ENCODE data around the gene SUPT4H1. TPM values are rescaled to one million over a fixed set of nuclear protein-coding genes. Genes with fewer than 3 reads are reported as not detected.

Gene SUPT4H1
- polyA plus RNA-seq, 1 donor (not counting 4 experiments of a cell fraction or from before 2014, with no cell fraction given), result 206 TPM

DNA sequence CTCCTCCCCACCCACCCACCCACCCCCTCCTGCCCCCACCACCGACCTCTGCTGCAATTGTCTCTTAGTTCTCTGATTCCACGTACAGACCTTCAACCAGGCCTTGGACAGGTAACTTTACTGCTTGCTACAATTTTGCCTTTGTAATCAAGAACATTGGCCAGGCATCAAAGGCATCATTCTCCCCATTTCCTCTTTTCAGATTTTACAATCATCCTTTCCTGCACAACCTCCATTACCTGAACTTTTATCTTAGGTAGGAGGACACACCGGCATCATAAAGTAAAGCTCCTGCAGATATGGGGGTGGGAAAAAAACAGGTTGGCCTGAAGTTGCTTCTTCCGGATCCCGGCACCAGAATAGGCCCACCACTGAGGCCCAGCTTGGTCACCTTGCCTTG, 25.7 kb upstream of the SUPT4H1 start:
- H4K20me1 ChIP-seq (ENCODE audit: control insufficient read depth, extremely low read depth, insufficient read depth, low read length), result peaks cover 7% of the 10 kb centered on the region
- H3K36me3 ChIP-seq (ENCODE audit: control insufficient read depth in 2 of 2, extremely low read depth in 1 of 2, insufficient read depth in 2 of 2, low read length in 2 of 2), result peaks cover 3 to 4% of the 10 kb centered on the region in 2 experiments
- dilution Hi-C loops (cut with MboI; ENCODE audit: extremely low pct_ligation_motif_present, low sequenced_read_pairs), result no loop called here
- no peak overlapping the region for H3K9ac ChIP-seq (ENCODE audit: control insufficient read depth, extremely low read depth, insufficient read depth, low read length)
- no peak for DNase-seq (ENCODE audit: low read depth, low spot score)
- peaks cover 18% of the 10 kb centered on the region for H3K4me1 ChIP-seq (ENCODE audit: control insufficient read depth, extremely low read depth, insufficient read depth, low read length)
- H3K9me1 ChIP-seq (ENCODE audit: control insufficient read depth, extremely low read depth, insufficient read depth, low read length), result peaks cover 2% of the 10 kb centered on the region
- no peak overlapping the region for H3K27ac ChIP-seq (ENCODE audit: control insufficient read depth, insufficient read depth, low read length)
- no peak overlapping the region for H3K4me2 ChIP-seq (ENCODE audit: control insufficient read depth, extremely low read depth, insufficient read depth, low read depth, low read length)
- H3K9me3 ChIP-seq (ENCODE audit: control insufficient read depth, low read depth, low read length), result no peaks in the 10 kb centered on the region
- no peak overlapping the region for H2AFZ ChIP-seq (ENCODE audit: control insufficient read depth, low read length)
- no peak overlapping the region for H3K4me3 ChIP-seq (ENCODE audit: control insufficient read depth in 2 of 3, extremely low read depth in 1 of 3, insufficient read depth in 2 of 3, low read depth in 1 of 3, low read length in 3 of 3)
- no peaks in the 10 kb centered on the region for H3K27me3 ChIP-seq (ENCODE audit: control insufficient read depth, extremely low read depth, insufficient read depth, low read length)
- H3K79me2 ChIP-seq (ENCODE audit: control insufficient read depth, insufficient read depth, low read length), result peaks cover 62% of the 10 kb centered on the region
- TF ChIP-seq EZH2 (IDR thresholded peaks at IDR 0.05; ENCODE audit: low read length), result no peak
- TF ChIP-seq, protein P1, sequence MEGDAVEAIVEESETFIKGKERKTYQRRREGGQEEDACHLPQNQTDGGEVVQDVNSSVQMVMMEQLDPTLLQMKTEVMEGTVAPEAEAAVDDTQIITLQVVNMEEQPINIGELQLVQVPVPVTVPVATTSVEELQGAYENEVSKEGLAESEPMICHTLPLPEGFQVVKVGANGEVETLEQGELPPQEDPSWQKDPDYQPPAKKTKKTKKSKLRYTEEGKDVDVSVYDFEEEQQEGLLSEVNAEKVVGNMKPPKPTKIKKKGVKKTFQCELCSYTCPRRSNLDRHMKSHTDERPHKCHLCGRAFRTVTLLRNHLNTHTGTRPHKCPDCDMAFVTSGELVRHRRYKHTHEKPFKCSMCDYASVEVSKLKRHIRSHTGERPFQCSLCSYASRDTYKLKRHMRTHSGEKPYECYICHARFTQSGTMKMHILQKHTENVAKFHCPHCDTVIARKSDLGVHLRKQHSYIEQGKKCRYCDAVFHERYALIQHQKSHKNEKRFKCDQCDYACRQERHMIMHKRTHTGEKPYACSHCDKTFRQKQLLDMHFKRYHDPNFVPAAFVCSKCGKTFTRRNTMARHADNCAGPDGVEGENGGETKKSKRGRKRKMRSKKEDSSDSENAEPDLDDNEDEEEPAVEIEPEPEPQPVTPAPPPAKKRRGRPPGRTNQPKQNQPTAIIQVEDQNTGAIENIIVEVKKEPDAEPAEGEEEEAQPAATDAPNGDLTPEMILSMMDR (optimal IDR thresholded peaks at IDR 0.05 in 1 of 3, IDR thresholded peaks at IDR 0.05 in 1 of 3, conservative IDR thresholded peaks at IDR 0.05 in 1 of 3; ENCODE audit: extremely low read depth in 1 of 3, insufficient read depth in 2 of 3, low read length in 3 of 3), result no peak
- FAIRE-seq, result no peak

DNA sequence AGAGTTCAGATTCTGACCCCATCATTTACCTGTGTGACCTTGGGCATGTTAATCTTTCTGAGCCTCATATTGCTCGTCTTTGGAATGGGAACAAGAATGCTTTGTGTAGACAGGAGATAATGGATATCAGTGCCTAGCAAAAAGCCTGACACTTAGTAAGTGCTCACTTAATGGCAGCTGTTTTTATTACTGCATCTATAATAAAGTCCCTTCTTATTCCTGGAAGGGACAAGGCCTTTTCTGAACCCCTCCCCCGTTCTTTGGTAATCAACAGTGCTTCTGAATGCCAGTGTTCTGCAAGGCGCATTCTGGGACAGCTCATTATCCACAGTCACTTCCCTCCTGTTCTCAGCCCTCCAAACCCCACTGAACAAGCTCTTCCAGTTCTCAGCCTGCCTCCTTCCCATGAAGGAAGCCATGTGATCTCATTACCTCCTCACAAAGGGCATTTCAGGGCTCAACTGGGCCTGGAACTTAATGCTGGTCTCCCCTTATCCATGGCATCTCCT, 25.1 kb upstream of the SUPT4H1 start:
- peaks cover 4 to 5% of the 10 kb centered on the region in 2 experiments for H3K36me3 ChIP-seq (ENCODE audit: control insufficient read depth in 2 of 2, extremely low read depth in 1 of 2, insufficient read depth in 2 of 2, low read length in 2 of 2)
- no peaks in the 10 kb centered on the region for H3K9me3 ChIP-seq (ENCODE audit: control insufficient read depth, low read depth, low read length)
- dilution Hi-C loops (cut with MboI; ENCODE audit: extremely low pct_ligation_motif_present, low sequenced_read_pairs), result no loop called here
- no peak overlapping the region for H3K4me3 ChIP-seq (ENCODE audit: control insufficient read depth in 2 of 3, extremely low read depth in 1 of 3, insufficient read depth in 2 of 3, low read depth in 1 of 3, low read length in 3 of 3)
- peaks cover 60% of the 10 kb centered on the region for H3K79me2 ChIP-seq (ENCODE audit: control insufficient read depth, insufficient read depth, low read length)
- H3K27me3 ChIP-seq (ENCODE audit: control insufficient read depth, extremely low read depth, insufficient read depth, low read length), result no peaks in the 10 kb centered on the region
- DNase-seq (ENCODE audit: low read depth, low spot score) (no peak), FAIRE-seq (peak; percentile 87)
- no peak overlapping the region for H3K27ac ChIP-seq (ENCODE audit: control insufficient read depth, insufficient read depth, low read length)
- TF ChIP-seq EZH2 (IDR thresholded peaks at IDR 0.05; ENCODE audit: low read length), result no peak
- TF ChIP-seq, protein P1 (optimal IDR thresholded peaks at IDR 0.05 in 1 of 3, IDR thresholded peaks at IDR 0.05 in 1 of 3, conservative IDR thresholded peaks at IDR 0.05 in 1 of 3; ENCODE audit: extremely low read depth in 1 of 3, insufficient read depth in 2 of 3, low read length in 3 of 3), result no peak
- H2AFZ ChIP-seq (ENCODE audit: control insufficient read depth, low read length), result no peak overlapping the region
- peaks cover 15% of the 10 kb centered on the region for H3K4me1 ChIP-seq (ENCODE audit: control insufficient read depth, extremely low read depth, insufficient read depth, low read length)
- peaks cover 2% of the 10 kb centered on the region for H3K9me1 ChIP-seq (ENCODE audit: control insufficient read depth, extremely low read depth, insufficient read depth, low read length)
- H4K20me1 ChIP-seq (ENCODE audit: control insufficient read depth, extremely low read depth, insufficient read depth, low read length), result peaks cover 7% of the 10 kb centered on the region
- H3K9ac ChIP-seq (ENCODE audit: control insufficient read depth, extremely low read depth, insufficient read depth, low read length), result no peak overlapping the region
- H3K4me2 ChIP-seq (ENCODE audit: control insufficient read depth, extremely low read depth, insufficient read depth, low read depth, low read length), result no peak overlapping the region
